GM12892 (cell line): Measurements from ENCODE around the gene EEIG1.
A peak's percentile ranks its signal among the peaks of the same experiment; 100 is the strongest.

ENCODE experiments used
- DNase-seq: peaks from one replicate; pipeline ENCODE4 v3.0.0; 2011; ENCODE audit not compliant: insufficient read length
- FAIRE-seq: peaks from 2 replicates; lab custom pipeline; 2011; peaks lifted over from hg19 to GRCh38; lab: Jason Lieb, UNC
- POLR2A ChIP-seq: IDR thresholded peaks from 2 replicates; pipeline ENCODE4 v1.6.1; 2011; ENCODE audit warnings: low read depth, low read length, control low read depth
- POLR2AphosphoS5 ChIP-seq: IDR thresholded peaks from 2 replicates; pipeline ENCODE4 v1.6.1; 2011; ENCODE audit warnings: low read depth, low read length, control low read depth
- TAF1 ChIP-seq: IDR thresholded peaks from 2 replicates; pipeline ENCODE4 v1.6.1; 2011; ENCODE audit warnings: low read depth, mild to moderate bottlenecking, control low read depth, low read length, borderline replicate concordance

Gene EEIG1

DNA sequence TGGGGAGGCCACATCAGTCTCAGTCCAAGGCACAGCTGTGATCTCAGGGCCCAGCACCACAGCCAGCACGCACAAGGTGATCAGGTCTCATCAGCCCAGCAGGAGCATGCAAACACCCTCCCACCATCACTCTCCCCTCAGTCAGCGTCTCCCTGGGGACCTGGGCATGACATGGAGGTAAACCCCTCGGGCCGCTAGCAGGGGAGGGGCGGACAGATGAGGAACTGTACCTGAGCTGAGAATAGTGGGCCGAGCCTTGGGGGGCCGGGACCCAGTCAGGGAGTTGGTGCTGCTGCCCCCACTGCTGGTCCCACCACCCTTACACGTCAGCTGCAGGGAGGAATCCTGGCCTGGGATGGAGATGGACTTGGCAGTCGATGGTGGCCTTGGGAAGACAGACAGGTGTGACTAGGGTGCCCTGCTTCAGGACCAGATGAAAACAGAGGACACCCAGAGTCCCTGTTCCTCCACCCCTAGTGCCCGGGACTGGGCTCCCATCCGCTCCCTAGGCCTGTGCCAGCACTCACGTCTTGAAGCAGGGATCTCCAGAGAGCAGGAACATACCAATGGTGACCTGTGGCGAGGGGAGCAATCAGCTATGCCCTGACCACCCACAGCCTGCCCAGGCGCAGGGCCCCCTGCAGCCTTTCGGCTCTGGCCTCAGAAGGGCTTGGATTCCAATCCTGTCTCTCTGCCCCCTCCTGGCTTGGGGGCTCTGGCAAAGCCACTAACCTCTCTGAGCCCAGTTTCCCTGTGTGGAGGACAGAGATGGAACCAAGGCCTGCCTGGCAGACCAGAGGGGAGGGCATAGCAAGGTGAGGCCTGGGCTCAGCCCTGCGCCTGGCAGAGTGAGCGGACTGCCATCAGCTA lies 32.7 kb downstream of the EEIG1 start:
- no peak for TF ChIP-seq POLR2AphosphoS5
- TF ChIP-seq POLR2A = no peak
- TF ChIP-seq TAF1 = no peak
- DNase-seq (no peak), FAIRE-seq (no peak)

DNA sequence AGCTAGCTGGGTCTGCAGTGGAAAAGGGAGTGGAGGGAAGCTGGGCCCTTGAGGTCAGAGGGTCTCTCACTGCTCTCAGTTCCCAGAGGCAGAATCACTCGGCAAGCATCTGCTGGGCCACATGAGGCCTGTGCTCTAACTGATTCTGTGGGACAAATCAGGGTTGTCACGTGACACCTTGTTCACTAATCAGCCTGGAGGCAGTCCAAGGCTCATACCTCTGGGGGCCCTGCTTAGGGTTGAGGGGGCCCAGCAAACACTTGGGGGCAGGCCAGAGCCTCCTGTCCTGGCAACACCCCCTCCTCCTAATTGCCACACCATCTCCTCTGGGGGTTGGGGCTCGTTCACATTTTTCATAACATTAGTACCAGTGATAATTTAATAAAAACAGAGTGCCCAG lies 34.1 kb downstream of the EEIG1 start:
- no peak for FAIRE-seq
- no peak for DNase-seq
- TF ChIP-seq POLR2A (no peak), TAF1 (no peak), POLR2AphosphoS5 (no peak)

DNA sequence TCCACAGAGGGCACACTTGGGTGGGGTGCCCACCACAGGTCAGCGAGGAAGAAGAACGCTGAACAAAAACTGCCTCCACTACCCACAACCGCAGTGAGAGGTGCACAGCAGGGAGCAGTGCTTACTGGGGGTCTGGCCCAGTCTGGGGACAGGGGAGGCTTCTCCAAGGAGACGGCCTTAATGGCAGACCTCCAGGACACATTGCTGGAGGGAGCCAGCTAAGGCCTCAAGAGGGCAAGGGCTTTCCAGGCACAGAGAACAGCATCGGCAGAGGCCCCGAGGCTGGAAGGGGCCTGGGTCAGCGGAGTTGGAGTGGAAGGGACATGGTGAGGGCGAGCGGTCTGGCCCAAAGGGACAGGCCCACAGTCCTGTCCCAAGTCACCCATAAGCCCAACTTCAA lies 34.8 kb downstream of the EEIG1 start:
- DNase-seq (no peak), FAIRE-seq (no peak)
- no peak for TF ChIP-seq POLR2AphosphoS5
- TF ChIP-seq TAF1 = no peak
- no peak for TF ChIP-seq POLR2A

DNA sequence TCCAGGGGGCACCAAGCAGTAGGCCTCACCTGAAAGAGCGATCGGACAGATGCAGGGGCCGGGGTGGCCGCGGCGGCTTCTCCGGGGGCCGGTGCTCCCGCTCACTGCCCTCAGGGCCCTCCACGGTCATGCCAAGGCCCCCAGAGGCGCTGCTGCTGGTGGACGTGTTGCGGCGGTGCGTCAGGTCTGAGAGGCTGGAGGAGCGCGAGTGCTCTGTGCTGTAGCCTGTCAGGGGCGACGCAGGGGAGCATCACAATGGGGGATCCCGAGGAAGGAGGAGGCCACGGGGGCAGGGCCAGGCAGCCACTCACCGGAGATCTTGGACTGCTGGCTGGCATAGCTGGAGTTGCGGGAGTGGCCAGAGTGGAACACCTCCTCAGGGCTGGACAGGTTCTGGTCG lies 35.5 kb downstream of the EEIG1 start:
- TF ChIP-seq POLR2A (no peak), TAF1 (no peak), POLR2AphosphoS5 (no peak)
- DNase-seq (no peak), FAIRE-seq (no peak)

DNA sequence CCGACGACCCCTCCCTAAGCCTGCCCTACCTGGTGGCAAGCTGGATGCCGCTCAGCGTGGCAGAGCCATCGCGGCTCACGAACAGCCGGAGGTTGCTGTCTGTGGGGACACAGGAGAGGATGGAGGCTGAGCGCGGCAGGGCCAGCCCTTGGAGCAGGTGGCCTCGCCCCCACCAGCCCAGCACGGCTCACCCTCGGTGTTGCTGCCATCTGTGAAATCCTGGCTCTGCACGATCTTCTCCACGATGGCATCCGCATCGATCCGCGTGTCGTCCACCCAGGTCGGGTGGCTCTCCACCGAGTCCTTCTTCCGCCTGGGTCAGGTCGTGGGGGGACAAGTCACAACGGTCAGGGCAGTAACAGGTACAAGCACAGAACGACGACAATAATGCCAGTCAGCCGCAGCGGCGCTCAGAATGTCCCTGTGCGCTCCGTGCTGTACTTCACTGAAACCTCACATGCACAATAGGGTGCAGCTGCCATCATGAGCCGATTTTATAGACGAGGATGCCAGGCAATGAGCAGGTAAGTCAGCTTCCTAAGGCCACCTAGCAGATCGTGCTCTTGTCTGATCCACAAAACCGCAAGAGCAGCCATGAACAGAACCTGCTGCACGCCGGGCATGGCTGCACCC lies 36.1 kb downstream of the EEIG1 start:
- TF ChIP-seq POLR2AphosphoS5 = no peak
- DNase-seq = no peak
- FAIRE-seq = no peak

DNA sequence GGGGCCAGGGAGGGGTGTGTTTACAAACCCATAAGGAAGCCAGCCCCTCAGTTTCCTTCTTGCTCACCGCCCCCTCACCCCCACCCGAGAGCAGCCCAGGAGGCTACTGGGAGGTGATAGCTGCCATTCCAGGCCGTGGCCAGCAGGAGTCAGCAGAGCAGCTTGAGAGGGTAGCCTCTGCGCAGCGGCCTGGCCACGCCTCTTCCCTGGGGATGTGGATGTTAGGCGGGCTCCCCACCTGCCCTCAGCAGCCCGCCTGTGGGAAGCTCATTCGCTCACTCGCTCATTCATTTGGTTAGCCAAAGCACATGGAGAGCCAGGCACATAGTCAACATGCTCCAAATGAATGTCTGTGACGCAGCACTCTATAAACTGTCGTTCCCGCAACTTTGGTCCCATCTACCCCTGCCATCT lies 37.1 kb downstream of the EEIG1 start:
- TF ChIP-seq TAF1 (no peak), POLR2AphosphoS5 (no peak), POLR2A (no peak)
- FAIRE-seq (peak; percentile 92), DNase-seq (peak; percentile 86)

DNA sequence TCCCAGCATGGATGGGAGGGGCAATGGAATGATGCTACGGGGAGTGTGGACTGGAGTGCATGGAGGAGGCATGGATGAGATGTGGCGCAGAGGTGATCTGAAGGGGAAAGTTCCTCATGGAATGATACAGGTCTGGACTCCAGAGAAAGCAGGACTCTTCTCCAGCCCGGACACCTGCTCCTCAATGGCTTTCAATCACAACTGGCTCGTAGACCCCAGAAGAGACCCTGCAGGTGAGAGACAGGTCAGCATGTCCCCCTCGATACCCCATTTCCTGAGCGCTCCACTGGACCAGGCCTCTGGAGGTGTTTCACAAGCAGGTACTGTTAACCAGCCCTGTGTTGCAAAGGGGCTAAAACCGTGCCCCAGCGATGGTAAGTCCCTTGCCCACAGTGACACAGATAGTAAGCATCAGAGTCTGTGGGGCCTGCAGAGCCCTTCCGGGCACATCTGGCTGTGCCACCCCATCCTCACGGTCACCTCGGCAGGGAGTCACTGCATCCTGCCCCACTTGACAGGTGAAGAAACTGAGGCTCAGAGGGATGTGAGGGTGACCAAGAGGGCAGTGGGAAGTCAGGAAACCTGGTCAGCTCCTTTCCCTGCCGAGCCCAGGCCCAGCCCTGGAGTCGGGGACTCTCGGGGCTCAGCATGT lies 37.7 kb downstream of the EEIG1 start:
- no peak for FAIRE-seq
- DNase-seq = no peak
- TF ChIP-seq POLR2A = no peak
- no peak for TF ChIP-seq TAF1

DNA sequence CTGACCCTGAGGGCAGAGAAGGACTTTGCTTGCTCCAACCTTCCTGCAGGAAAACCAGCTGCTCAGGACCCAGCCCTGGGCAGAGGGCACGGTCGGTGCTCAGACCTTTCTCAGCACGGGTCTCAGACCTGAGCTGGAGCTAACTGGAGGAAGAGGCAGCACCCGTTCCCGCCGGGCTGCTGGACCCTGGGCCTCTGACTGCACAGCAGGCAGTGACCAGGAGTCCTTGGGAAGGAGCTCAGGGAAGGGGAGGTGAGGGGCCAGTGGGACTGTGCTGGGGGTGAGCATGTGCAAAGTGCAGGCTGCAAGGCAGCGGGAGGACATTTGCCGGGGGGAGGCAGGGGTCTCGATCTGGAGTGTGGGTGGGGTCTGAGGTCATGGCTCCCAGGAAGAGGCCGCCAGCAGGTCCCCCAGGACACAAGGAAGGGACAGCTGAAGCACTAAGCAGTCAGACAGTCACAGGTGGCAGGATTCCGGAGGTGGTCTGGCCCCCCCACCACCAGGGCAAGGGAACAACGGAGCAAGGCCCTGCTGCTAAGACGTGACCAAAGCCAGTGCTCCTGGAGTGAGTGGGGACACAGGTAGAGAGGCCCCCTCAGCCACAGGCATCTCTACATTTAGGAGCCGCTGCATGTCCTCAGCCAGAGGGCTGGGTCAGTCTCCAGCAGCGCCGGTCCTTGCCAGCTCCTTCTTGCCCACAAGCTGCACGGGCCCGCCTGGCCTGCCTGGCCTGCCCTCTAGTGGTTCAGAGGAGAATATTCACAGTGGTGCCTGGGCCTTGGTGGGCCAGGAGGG lies 38.4 kb downstream of the EEIG1 start:
- FAIRE-seq (peak; percentile 44), DNase-seq (peak; percentile 70)
- TF ChIP-seq TAF1 (no peak), POLR2AphosphoS5 (0 out of 2 replicates have a peak, but pooled peaks have one; percentile 4), POLR2A (no peak)

DNA sequence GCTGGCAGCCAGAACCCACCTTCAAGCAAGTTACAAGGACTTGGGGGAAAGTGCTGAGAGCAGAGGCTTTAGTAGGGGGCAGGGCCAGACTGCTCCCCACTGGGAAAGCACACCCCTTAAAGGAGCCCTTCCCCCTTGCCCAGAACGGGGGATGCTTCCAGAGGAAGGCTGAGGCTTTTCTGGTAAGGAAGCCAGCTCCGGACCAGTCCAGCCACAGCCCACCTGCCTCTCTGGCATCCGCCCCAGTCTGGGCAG lies 38.9 kb downstream of the EEIG1 start:
- no peak for TF ChIP-seq POLR2AphosphoS5
- FAIRE-seq (no peak), DNase-seq (no peak)

DNA sequence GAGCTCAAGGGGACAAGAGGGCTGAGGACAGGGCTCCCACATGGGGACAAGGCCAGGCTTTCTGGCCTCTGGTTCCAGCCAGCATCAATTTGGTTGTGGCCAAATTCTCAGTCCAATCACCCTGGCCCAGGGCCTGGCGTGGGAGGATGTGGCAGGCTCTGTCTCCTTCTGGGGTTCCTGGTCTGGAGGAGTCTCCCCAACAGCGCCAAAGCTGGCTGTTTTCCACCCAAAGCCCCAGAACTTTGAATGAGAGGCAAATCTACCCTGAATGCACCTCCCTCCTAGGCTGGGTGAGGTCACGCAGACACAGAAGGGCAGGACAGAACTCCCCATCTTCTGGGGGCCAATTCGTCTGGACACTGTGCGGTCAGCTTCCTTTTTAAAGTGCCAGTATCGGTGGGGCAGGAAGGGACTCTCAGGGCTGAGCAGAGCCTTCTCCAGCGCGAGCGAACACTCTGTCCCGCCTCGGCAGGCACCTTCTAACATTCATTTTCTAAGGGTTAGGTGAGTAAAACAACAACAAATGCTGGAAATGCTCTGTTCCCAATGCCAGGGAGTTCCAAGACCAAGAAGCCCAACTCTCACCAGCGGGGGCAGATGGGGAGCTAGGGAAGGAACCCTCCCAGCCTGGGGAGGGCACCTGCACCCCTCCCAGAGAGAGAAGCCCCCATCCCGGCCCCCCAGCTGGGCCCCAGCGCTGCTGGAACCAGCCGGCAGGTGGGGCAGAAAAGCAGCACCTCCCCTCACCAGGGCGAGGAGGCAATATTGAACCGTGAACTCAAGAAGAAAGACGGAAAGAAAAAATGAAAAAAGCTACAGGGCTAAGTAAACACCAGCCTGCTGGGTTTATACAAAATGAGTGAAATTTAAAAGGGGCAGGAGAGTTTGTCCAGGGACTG lies 39.5 kb downstream of the EEIG1 start:
- DNase-seq (no peak), FAIRE-seq (no peak)
- TF ChIP-seq POLR2AphosphoS5 (no peak), POLR2A (no peak), TAF1 (no peak)

DNA sequence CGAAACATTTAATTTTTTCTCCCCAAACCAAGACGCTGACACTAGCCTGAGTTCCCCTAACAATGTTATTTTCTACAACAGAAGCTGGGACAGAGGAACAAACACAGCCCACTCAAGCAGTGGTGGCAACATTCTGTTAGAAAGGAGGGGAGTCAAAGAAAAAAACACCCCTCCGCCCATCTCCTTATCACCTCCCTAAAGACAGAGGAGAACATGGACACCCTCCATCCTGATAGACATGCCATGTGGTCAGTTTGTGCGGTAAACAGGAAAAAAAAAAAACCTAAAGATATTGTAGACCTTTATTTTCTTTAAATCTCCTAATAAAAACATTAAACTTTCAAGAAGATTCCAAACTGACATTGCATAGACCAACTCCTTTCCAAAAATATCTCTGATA lies 40.2 kb downstream of the EEIG1 start:
- no peak for FAIRE-seq
- TF ChIP-seq TAF1 = no peak
- no peak for TF ChIP-seq POLR2A
- no peak for TF ChIP-seq POLR2AphosphoS5

More for the DNA sequence above, 40.2 kb downstream of the EEIG1 start:
- DNase-seq = no peak
